ENCODE measurements around the gene G3BP2. TPM values are rescaled to one million over a fixed set of nuclear protein-coding genes. Genes with fewer than 3 reads are reported as not detected.
"Not testable (repeated sequence)": the region's sequence is repeated elsewhere in the genome, so short reads cannot be mapped to it uniquely, and the experiment has no call there.

G3BP2 gene
- total RNA-seq, 1 experiment from 2014 or later, result 146 TPM

DNA sequence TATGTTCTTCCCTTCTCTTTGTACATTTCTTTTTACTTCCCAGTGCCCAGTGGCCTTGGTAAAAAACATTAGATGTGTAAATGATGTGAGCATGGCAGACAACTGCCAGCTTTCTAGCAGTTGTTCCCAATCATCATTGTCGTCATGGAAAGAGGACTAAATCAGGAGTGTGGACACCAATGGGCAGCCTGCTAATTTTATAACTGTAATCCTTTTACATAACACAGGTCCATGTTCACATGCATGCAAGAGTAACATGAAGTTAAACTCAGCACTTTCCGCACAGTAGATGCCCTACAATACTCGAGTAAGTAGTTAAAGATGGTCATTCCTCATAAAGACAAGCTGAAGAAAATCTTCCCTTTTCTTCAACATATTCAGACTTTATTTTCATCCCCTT lies 23.4 kb upstream of the G3BP2 start:
- H3K27ac ChIP-seq (ENCODE audit: low read length), result no peak overlapping the region
- no peaks in the 10 kb centered on the region for H3K27me3 ChIP-seq (ENCODE audit: control insufficient read depth, insufficient read depth, low read length)
- H3K4me1 ChIP-seq (ENCODE audit: control insufficient read depth, insufficient read depth, low read length), result no peaks in the 10 kb centered on the region
- H3K36me3 ChIP-seq (ENCODE audit: control insufficient read depth, insufficient read depth, low read length), result no peaks in the 10 kb centered on the region
- DNase-seq (ENCODE audit: low read depth, low spot score), result no peak
- ChIA-PET CTCF (no interaction called here), POLR2A (no interaction called here)
- H3K4me3 ChIP-seq (ENCODE audit: low read depth in 2 of 2, low read length in 2 of 2), result no peak overlapping the region
- in situ Hi-C loops (cut with HindIII; ENCODE audit: low pct_unique_long_range_greater_than_20kb, low sequenced_read_pairs), result no loop called here
- TF ChIP-seq POLR2AphosphoS5 (IDR thresholded peaks at IDR 0.05; ENCODE audit: low read depth, low read length) (no peak), TCF7L2 (IDR thresholded peaks at IDR 0.05; ENCODE audit: low read depth, low read length) (no peak), SIN3A (IDR thresholded peaks at IDR 0.05; ENCODE audit: borderline replicate concordance, insufficient read depth, low read depth, low read length) (no peak)
- TF ChIP-seq, protein P1, sequence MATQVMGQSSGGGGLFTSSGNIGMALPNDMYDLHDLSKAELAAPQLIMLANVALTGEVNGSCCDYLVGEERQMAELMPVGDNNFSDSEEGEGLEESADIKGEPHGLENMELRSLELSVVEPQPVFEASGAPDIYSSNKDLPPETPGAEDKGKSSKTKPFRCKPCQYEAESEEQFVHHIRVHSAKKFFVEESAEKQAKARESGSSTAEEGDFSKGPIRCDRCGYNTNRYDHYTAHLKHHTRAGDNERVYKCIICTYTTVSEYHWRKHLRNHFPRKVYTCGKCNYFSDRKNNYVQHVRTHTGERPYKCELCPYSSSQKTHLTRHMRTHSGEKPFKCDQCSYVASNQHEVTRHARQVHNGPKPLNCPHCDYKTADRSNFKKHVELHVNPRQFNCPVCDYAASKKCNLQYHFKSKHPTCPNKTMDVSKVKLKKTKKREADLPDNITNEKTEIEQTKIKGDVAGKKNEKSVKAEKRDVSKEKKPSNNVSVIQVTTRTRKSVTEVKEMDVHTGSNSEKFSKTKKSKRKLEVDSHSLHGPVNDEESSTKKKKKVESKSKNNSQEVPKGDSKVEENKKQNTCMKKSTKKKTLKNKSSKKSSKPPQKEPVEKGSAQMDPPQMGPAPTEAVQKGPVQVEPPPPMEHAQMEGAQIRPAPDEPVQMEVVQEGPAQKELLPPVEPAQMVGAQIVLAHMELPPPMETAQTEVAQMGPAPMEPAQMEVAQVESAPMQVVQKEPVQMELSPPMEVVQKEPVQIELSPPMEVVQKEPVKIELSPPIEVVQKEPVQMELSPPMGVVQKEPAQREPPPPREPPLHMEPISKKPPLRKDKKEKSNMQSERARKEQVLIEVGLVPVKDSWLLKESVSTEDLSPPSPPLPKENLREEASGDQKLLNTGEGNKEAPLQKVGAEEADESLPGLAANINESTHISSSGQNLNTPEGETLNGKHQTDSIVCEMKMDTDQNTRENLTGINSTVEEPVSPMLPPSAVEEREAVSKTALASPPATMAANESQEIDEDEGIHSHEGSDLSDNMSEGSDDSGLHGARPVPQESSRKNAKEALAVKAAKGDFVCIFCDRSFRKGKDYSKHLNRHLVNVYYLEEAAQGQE (IDR thresholded peaks at IDR 0.05; ENCODE audit: insufficient read depth in 1 of 2, low read depth in 2 of 2, low read length in 1 of 2), result no peak
- TF ChIP-seq, protein P2, sequence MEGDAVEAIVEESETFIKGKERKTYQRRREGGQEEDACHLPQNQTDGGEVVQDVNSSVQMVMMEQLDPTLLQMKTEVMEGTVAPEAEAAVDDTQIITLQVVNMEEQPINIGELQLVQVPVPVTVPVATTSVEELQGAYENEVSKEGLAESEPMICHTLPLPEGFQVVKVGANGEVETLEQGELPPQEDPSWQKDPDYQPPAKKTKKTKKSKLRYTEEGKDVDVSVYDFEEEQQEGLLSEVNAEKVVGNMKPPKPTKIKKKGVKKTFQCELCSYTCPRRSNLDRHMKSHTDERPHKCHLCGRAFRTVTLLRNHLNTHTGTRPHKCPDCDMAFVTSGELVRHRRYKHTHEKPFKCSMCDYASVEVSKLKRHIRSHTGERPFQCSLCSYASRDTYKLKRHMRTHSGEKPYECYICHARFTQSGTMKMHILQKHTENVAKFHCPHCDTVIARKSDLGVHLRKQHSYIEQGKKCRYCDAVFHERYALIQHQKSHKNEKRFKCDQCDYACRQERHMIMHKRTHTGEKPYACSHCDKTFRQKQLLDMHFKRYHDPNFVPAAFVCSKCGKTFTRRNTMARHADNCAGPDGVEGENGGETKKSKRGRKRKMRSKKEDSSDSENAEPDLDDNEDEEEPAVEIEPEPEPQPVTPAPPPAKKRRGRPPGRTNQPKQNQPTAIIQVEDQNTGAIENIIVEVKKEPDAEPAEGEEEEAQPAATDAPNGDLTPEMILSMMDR (IDR thresholded peaks at IDR 0.05), result no peak
- BruUV-seq (replicated peaks), result no TSS peak
- H3K9me3 ChIP-seq (ENCODE audit: control insufficient read depth, insufficient read depth, low read depth, low read length), result no peaks in the 10 kb centered on the region
- intact Hi-C loops (cut with micrococcal nuclease; ENCODE audit: unreplicated experiment), result no loop called here
- no peak for ATAC-seq

DNA sequence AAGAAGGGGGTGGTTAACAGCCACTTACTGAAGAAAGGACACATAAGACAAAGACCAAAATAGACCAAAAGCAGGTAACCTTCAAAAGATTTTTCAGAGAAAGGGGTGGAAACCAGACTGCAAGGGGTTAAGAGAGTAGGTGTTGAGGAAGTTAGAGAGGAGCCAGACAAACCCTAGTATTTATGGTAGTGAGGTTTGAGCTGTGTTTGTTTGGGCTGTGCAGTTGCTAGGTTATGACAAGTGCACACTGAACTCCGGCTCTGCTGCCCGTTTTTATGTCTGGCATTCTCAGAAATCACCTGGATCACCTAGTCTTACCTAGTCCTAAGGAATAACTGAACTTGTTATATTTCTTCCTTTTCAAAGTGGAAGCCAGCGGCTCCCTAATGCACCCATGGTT lies 22.9 kb upstream of the G3BP2 start:
- in situ Hi-C loops (cut with HindIII; ENCODE audit: low pct_unique_long_range_greater_than_20kb, low sequenced_read_pairs), result no loop called here
- Histone ChIP-seq H3K4me3 (ENCODE audit: low read depth in 2 of 2, low read length in 2 of 2) (no peak overlapping the region), H3K36me3 (ENCODE audit: control insufficient read depth, insufficient read depth, low read length) (no peaks in the 10 kb centered on the region), H3K27me3 (ENCODE audit: control insufficient read depth, insufficient read depth, low read length) (no peaks in the 10 kb centered on the region), H3K9me3 (ENCODE audit: control insufficient read depth, insufficient read depth, low read depth, low read length) (no peaks in the 10 kb centered on the region), H3K4me1 (ENCODE audit: control insufficient read depth, insufficient read depth, low read length) (no peaks in the 10 kb centered on the region), H3K27ac (ENCODE audit: low read length) (no peak overlapping the region)
- ChIA-PET CTCF (no interaction called here), POLR2A (no interaction called here)
- BruUV-seq (replicated peaks), result no TSS peak
- DNase-seq (ENCODE audit: low read depth, low spot score) (no peak), ATAC-seq (no peak)
- intact Hi-C loops (cut with micrococcal nuclease; ENCODE audit: unreplicated experiment), result no loop called here
- TF ChIP-seq, protein P2 (IDR thresholded peaks at IDR 0.05), result no peak
- no peak for TF ChIP-seq SIN3A (IDR thresholded peaks at IDR 0.05; ENCODE audit: borderline replicate concordance, insufficient read depth, low read depth, low read length)
- TF ChIP-seq POLR2AphosphoS5 (IDR thresholded peaks at IDR 0.05; ENCODE audit: low read depth, low read length), result no peak
- TF ChIP-seq, protein P1 (IDR thresholded peaks at IDR 0.05; ENCODE audit: insufficient read depth in 1 of 2, low read depth in 2 of 2, low read length in 1 of 2), result no peak
- no peak for TF ChIP-seq TCF7L2 (IDR thresholded peaks at IDR 0.05; ENCODE audit: low read depth, low read length)

DNA sequence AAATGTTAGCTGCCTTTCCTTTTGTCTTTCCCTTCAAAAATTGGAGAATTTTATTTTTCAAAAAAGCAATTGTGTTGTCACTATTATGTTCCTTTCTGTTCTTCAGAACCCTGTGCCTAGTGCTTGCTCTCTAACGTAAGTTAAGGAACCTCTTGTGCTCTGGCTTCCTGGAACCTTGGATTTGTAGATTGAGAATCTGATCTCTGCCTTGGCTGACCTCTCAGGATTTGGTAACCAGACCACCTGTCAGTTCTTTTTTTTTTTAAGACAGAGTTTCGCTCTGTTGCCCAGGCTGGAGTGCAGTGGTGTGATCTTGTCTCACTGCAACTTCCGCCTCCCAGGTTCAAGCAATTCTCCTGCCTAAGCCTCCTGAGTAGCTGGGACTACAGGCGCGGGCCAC lies 18.9 kb upstream of the G3BP2 start:
- H3K9me3 ChIP-seq (ENCODE audit: control insufficient read depth, insufficient read depth, low read depth, low read length); H3K4me1 ChIP-seq (ENCODE audit: control insufficient read depth, insufficient read depth, low read length); ATAC-seq; CTCF ChIA-PET; H3K4me3 ChIP-seq (ENCODE audit: low read depth in 2 of 2, low read length in 2 of 2); H3K27ac ChIP-seq (ENCODE audit: low read length); POLR2A ChIA-PET; BruUV-seq (replicated peaks); H3K27me3 ChIP-seq (ENCODE audit: control insufficient read depth, insufficient read depth, low read length); DNase-seq (ENCODE audit: low read depth, low spot score); in situ Hi-C loops (cut with HindIII; ENCODE audit: low pct_unique_long_range_greater_than_20kb, low sequenced_read_pairs); intact Hi-C loops (cut with micrococcal nuclease; ENCODE audit: unreplicated experiment); H3K36me3 ChIP-seq (ENCODE audit: control insufficient read depth, insufficient read depth, low read length): not testable (repeated sequence)

DNA sequence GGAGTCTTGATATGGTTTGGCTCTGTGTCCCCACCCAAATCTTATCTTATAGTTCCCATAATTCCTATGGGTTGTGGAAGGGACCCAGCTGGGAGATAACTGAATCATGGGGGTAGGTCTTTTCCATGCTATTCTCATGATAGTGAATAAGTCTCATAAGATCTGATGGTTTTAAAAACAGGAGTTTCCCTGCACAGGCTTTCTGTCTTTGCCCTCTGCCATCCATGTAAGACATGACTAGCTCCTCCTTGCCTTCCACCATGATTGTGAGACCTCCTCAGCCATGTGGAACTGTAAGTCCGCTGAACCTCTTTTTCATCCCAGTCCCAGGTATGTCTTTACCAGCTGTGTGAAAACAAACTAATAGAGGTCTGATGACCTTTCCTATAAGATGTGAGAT lies 13.9 kb upstream of the G3BP2 start:
- H3K4me3 ChIP-seq (ENCODE audit: low read depth in 2 of 2, low read length in 2 of 2); ATAC-seq; H3K27me3 ChIP-seq (ENCODE audit: control insufficient read depth, insufficient read depth, low read length); H3K36me3 ChIP-seq (ENCODE audit: control insufficient read depth, insufficient read depth, low read length); POLR2A ChIA-PET; CTCF ChIA-PET; BruUV-seq (replicated peaks); H3K4me1 ChIP-seq (ENCODE audit: control insufficient read depth, insufficient read depth, low read length); H3K9me3 ChIP-seq (ENCODE audit: control insufficient read depth, insufficient read depth, low read depth, low read length); H3K27ac ChIP-seq (ENCODE audit: low read length); DNase-seq (ENCODE audit: low read depth, low spot score); in situ Hi-C loops (cut with HindIII; ENCODE audit: low pct_unique_long_range_greater_than_20kb, low sequenced_read_pairs); intact Hi-C loops (cut with micrococcal nuclease; ENCODE audit: unreplicated experiment): not testable (repeated sequence)

Data from Panc1 (cell line).